ENCODE results near the gene ZNF638.
"Not testable (repeated sequence)": the region's sequence is repeated elsewhere in the genome, so short reads cannot be mapped to it uniquely, and the experiment has no call there.

Gene ZNF638

DNA sequence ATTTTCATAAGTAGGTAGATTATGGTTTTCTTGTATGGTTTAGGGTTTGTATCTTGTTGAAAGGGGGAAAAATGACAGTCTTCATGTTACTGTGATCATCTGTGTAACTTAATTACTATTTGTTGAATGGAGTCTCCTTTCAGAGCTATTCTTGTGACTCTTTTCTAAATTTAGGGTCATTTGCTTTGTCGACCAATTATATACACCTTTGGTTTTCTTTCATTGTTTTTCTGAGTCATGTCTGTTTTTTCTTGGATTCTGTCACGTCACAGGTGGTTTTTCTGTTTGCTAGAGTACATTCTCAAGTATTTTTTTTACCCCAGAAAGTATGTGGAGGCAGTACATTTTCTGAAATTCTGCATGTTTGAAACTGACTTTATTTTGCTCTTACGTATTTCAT lies 78.0 kb downstream of the ZNF638 start:
- no peak for DNase-seq (ENCODE audit: low spot score)

- no peak for DNase-seq (ENCODE audit: low spot score)
Measured at GRCh38 chr2:71410696-71411095, 79.1 kb downstream of the ZNF638 start.

GRCh38 chr2:71416866-71417265 lies 85.3 kb downstream of the ZNF638 start:
- not testable (repeated sequence) for DNase-seq (ENCODE audit: low spot score)

- no peak for DNase-seq (ENCODE audit: low spot score)
Measured at GRCh38 chr2:71417300-71418202, 86.0 kb downstream of the ZNF638 start.

GRCh38 chr2:71419145-71419544 lies 87.6 kb downstream of the ZNF638 start:
- DNase-seq (ENCODE audit: low spot score), result no peak

DNA sequence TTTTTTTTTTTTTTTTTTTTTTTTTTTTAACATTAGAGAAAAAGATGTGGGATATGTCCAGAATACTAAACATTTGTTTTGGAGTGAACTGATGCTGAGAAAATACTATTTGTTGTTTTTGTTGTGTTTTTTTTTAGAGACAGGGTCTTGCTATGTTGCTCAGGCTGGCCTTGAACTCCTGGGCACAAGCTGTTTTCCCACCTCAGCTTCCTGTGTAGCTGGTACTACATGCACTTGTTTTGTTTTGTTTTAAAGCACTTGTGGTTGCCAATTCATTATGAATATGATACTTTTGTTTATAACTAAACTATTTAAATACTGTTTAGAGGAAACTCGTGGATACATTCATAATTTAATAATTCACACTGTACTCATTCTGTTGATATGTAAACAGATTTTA lies 88.4 kb downstream of the ZNF638 start:
- no peak for DNase-seq (ENCODE audit: low spot score)

DNA sequence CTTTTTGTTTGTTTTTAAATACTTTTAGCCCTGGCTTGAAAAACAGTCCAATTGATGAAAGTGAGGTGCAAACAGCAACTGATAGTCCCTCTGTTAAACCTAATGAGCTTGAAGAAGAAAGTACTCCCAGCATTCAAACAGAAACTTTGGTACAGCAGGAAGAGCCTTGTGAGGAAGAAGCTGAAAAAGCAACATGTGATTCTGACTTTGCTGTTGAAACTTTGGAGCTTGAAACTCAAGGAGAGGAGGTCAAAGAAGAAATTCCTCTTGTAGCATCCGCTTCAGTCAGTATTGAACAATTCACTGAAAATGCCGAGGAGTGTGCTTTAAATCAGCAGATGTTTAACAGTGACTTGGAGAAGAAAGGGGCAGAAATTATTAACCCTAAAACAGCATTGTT lies 91.2 kb downstream of the ZNF638 start:
- no peak for DNase-seq (ENCODE audit: low spot score)

DNA sequence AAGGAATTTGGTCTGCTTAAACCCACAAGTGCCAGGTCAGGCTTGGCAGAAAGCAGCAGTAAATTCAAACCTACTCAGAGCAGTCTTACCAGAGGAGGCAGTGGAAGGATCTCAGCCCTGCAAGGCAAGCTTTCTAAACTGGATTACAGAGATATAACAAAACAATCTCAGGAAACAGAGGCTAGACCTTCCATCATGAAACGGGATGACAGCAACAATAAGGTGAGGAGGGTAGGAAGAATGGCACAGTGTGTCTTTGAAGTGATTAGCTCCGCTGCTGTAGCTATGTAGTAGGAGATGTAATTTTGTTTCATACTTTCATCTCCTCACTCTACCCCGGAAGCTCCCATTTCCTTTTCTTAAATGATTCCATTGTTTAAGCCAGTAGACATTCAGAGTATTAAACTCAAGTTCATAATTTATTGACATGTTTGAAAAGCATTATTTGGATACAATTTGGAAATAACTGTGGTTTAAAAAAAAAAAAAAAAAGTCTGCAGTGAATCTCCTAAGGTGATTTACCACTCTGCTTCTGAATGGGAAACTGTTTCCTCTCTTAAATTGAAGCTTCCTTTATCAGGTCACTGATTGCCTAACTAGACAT lies 92.3 kb downstream of the ZNF638 start:
- DNase-seq (ENCODE audit: low spot score), result peak; percentile 11

GRCh38 chr2:71426721-71427120 lies 95.1 kb downstream of the ZNF638 start:
- DNase-seq (ENCODE audit: low spot score), result no peak

- no peak for DNase-seq (ENCODE audit: low spot score)
Measured at GRCh38 chr2:71428472-71429383, 97.1 kb downstream of the ZNF638 start.

DNA sequence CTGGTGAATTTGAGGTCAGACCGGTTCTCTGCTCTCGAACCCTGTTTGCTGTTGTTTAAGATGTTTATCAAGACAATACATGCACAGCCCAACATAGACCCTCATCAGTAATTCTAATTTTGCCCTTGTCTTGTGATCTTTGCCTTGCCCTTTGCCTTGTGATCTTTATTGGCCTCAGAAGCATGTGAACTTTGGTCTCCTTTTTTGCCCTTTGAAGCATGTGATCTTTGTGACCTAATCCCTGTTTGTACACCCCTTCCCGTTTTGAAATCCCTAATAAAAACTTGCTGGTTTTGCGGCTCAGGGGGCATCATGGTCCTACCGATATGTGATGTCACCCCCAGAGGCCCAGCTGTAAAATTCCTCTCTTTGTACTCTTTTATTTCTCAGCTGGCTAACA lies 113.6 kb downstream of the ZNF638 start:
- not testable (repeated sequence) for DNase-seq (ENCODE audit: low spot score)

DNA sequence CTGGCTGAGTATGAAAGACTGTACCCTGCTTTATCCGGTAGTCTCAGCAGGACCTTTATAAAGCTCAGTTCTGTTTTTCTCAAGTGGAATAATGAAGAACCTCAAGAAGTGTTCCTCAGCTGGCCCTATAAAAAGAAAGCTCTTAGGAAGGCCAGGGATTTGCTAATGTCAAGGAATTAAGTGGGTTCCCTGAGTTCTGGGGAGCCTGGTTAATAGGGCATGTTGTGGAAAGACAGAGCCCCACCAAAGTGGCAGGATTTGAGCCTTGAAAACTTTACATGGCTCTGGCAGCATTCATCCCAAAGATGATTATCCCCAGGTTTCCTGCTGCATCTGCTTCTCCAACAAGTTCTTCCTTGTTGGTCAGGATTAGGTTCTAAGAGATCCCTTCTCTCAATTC lies 114.9 kb downstream of the ZNF638 start:
- no peak for DNase-seq (ENCODE audit: low spot score)

DNA sequence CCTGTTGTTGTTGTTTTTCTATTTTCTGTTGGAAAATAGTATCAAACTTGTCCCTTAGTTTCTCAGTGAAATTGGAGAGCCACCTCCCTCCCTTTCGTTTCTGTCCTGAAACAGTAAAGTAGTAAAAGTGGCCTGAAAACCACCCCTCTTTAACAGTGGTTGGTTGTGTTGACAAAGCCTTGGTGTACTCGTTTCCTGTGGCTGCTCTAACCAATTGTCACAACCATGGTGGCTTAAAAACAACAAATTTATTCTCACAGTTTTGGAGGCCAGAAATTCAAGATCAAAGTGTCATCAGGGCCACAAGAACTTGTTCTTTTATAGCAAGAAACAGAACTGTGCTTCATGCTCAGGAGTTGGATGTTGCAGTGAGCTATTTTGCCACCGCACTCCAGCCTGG lies 117.8 kb downstream of the ZNF638 start:
- no peak for DNase-seq (ENCODE audit: low spot score)

- DNase-seq (ENCODE audit: low spot score), result no peak
Measured at GRCh38 chr2:71451705-71452104, 120.1 kb downstream of the ZNF638 start.

- DNase-seq (ENCODE audit: low spot score), result no peak
Measured at GRCh38 chr2:71452565-71452964, 121.0 kb downstream of the ZNF638 start.

GRCh38 chr2:71453404-71454220 lies 122.0 kb downstream of the ZNF638 start, which contains the start of gene DYSF:
TSS of gene DYSF (plus strand) at chr2:71453561.
- DNase-seq (ENCODE audit: low spot score), result no peak

GRCh38 chr2:71454221-71455010 lies 122.8 kb downstream of the ZNF638 start:
- no peak for DNase-seq (ENCODE audit: low spot score)

- no peak for DNase-seq (ENCODE audit: low spot score)
Measured at GRCh38 chr2:71455011-71455740, 123.6 kb downstream of the ZNF638 start.

DNA sequence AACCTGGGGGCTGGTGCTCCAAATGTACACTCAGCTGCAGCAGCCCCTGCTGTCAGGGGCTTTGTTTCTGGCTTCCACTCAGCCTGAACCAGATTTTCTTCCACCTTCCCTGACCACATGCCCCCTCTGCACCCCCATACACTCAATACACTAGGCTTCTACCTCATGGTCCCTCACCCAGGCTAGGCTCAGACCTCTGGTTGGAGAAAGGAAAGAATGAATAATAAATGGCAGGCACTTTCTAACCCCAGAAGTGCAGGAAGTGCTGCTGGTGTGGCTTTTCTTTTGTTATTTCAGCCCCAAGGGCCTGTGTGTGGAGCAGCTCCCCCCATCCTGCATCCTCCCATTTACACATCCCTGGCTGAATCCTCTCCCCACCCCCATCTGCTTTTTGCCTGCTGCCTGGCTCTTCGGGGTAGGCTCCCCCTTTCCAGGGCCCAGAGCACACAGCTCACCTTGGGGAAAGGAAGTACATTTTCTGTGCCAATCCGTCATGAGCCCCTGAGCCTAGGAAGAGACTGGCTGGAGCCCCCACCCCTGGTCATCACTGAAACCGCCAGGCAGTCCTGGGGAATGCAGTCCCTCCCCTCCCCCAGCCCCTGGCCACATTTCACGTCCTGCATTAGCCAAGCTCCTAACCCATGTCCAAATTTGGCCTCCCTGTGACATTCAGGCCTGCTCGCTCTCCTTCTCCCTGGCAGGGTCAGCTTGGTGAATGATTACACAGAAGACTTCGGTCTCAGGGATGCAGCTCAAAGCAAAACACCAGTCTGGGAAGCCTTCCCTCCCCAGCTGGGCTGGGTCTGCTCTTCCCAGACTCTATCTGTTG lies 124.4 kb downstream of the ZNF638 start:
- no peak for DNase-seq (ENCODE audit: low spot score)
